Hepatocyte (in vitro differentiated cells): ENCODE measurements around the gene DGCR2.

ENCODE experiments used
- EZH2 ChIP-seq: fragments of 200-600 bp; sonication (generic); IDR thresholded peaks from 2 replicates; pipeline ENCODE4 v1.6.1; 2016; ENCODE audit warnings: antibody characterized with exemption, mild to moderate bottlenecking, borderline replicate concordance
- TF ChIP-seq, protein P1 (sequence below): fragments of 200-600 bp; sonication (generic); IDR thresholded peaks from 2 replicates; pipeline ENCODE4 v1.5.1; 2016; ENCODE audit warnings: antibody characterized with exemption, mild to moderate bottlenecking; ENCODE audit not compliant: poor library complexity

DNA sequence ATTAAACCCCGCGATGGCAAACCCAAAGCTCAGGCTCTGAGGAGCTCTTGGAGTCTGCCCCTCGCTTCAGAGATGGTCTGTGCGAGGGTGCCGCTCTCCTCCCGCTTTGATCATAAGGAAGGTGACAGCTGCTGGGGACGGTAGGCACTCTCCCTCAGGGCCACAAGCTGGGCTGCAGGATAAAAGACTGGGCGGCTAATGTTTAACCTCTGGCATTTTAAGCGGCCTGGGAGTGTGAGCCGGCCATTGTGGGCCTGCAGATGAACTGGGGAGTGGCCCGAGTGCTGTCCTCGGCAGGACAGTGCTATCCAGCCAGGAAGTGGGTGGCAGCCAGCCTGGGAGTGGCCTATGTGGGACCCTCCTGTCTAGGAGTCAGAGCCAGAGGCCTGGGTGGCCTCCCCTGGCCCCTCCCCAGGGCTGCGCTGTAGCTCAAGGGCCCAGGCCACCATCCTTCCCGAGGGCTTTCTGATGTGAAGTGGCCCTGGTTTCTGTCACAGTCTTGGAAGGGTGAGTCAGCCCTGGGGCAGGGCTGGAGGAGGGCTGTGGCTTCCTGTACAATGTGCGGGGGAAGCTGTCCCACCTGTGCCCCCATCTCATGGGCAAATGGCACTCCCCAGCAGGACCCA lies 127.4 kb downstream of the DGCR2 start:
- TF ChIP-seq, protein P1, sequence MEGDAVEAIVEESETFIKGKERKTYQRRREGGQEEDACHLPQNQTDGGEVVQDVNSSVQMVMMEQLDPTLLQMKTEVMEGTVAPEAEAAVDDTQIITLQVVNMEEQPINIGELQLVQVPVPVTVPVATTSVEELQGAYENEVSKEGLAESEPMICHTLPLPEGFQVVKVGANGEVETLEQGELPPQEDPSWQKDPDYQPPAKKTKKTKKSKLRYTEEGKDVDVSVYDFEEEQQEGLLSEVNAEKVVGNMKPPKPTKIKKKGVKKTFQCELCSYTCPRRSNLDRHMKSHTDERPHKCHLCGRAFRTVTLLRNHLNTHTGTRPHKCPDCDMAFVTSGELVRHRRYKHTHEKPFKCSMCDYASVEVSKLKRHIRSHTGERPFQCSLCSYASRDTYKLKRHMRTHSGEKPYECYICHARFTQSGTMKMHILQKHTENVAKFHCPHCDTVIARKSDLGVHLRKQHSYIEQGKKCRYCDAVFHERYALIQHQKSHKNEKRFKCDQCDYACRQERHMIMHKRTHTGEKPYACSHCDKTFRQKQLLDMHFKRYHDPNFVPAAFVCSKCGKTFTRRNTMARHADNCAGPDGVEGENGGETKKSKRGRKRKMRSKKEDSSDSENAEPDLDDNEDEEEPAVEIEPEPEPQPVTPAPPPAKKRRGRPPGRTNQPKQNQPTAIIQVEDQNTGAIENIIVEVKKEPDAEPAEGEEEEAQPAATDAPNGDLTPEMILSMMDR, result no peak
- TF ChIP-seq EZH2, result no peak
